ENCODE measurements around the gene ZNF627.
A peak's percentile ranks its signal among the peaks of the same experiment; 100 is the strongest.

The ZNF627 gene

GRCh38 chr19:11597202-11598102, at the start of gene ZNF627:
Gene ZNF627 (plus strand): TSS chr19:11597483. CDS start chr19:11597628, 145 bp downstream.
- H3K9ac ChIP-seq (ENCODE audit: low read depth in 1 of 2, low read length in 2 of 2) = peak within 1 kb of the TSS; percentile 92 to 98
- H3K4me3 ChIP-seq (ENCODE audit: low read depth in 1 of 2, low read length in 2 of 2) = peak within 1 kb of the TSS; percentile 92 to 97
- no peaks in the 10 kb centered on the region for H3K36me3 ChIP-seq (ENCODE audit: control insufficient read depth in 1 of 2, insufficient read depth in 2 of 2, low read length in 2 of 2)
- peak within 1 kb of the TSS; percentile 93 for H3K27ac ChIP-seq (ENCODE audit: low read depth, low read length)
- peaks cover 3 to 12% of the 10 kb centered on the region in 2 donors for H3K4me1 ChIP-seq (ENCODE audit: control insufficient read depth in 1 of 2, insufficient read depth in 2 of 2, low read length in 2 of 2)
- no peaks in the 10 kb centered on the region for H3K27me3 ChIP-seq (ENCODE audit: control insufficient read depth in 1 of 2, insufficient read depth in 2 of 2, low read length in 2 of 2)
- no peaks in the 10 kb centered on the region for H3K9me3 ChIP-seq (ENCODE audit: control insufficient read depth in 1 of 2, low read length in 2 of 2)

- no peak overlapping the region for H3K9ac ChIP-seq (ENCODE audit: low read depth in 1 of 2, low read length in 2 of 2)
- no peak overlapping the region for H3K4me3 ChIP-seq (ENCODE audit: low read depth in 1 of 2, low read length in 2 of 2)
- peaks cover 0 to 11% of the 10 kb centered on the region in 2 donors for H3K36me3 ChIP-seq (ENCODE audit: control insufficient read depth in 1 of 2, insufficient read depth in 2 of 2, low read length in 2 of 2)
- no peaks in the 10 kb centered on the region for H3K27me3 ChIP-seq (ENCODE audit: control insufficient read depth in 1 of 2, insufficient read depth in 2 of 2, low read length in 2 of 2)
- no peak overlapping the region for H3K27ac ChIP-seq (ENCODE audit: low read depth, low read length)
- no peaks in the 10 kb centered on the region for H3K9me3 ChIP-seq (ENCODE audit: control insufficient read depth in 1 of 2, low read length in 2 of 2)
- H3K4me1 ChIP-seq (ENCODE audit: control insufficient read depth in 1 of 2, insufficient read depth in 2 of 2, low read length in 2 of 2) = no peaks in the 10 kb centered on the region
These were observed 49.2 kb upstream of the ZNF627 start for GRCh38 chr19:11547929-11548700.

- Histone ChIP-seq H3K9ac (ENCODE audit: low read depth in 1 of 2, low read length in 2 of 2) (no peak overlapping the region), H3K27me3 (ENCODE audit: control insufficient read depth in 1 of 2, insufficient read depth in 2 of 2, low read length in 2 of 2) (no peaks in the 10 kb centered on the region), H3K9me3 (ENCODE audit: control insufficient read depth in 1 of 2, low read length in 2 of 2) (no peaks in the 10 kb centered on the region), H3K4me1 (ENCODE audit: control insufficient read depth in 1 of 2, insufficient read depth in 2 of 2, low read length in 2 of 2) (peaks cover 0 to 3% of the 10 kb centered on the region in 2 donors), H3K36me3 (ENCODE audit: control insufficient read depth in 1 of 2, insufficient read depth in 2 of 2, low read length in 2 of 2) (peaks cover 9 to 24% of the 10 kb centered on the region in 2 donors), H3K4me3 (ENCODE audit: low read depth in 1 of 2, low read length in 2 of 2) (no peak overlapping the region), H3K27ac (ENCODE audit: low read depth, low read length) (no peak overlapping the region)
These were observed 47.8 kb upstream of the ZNF627 start for GRCh38 chr19:11549386-11549953.

- no peak overlapping the region for H3K27ac ChIP-seq (ENCODE audit: low read depth, low read length)
- no peaks in the 10 kb centered on the region for H3K9me3 ChIP-seq (ENCODE audit: control insufficient read depth in 1 of 2, low read length in 2 of 2)
- peaks cover 0 to 3% of the 10 kb centered on the region in 2 donors for H3K4me1 ChIP-seq (ENCODE audit: control insufficient read depth in 1 of 2, insufficient read depth in 2 of 2, low read length in 2 of 2)
- no peak overlapping the region for H3K9ac ChIP-seq (ENCODE audit: low read depth in 1 of 2, low read length in 2 of 2)
- no peaks in the 10 kb centered on the region for H3K27me3 ChIP-seq (ENCODE audit: control insufficient read depth in 1 of 2, insufficient read depth in 2 of 2, low read length in 2 of 2)
- peaks cover 10 to 29% of the 10 kb centered on the region in 2 donors for H3K36me3 ChIP-seq (ENCODE audit: control insufficient read depth in 1 of 2, insufficient read depth in 2 of 2, low read length in 2 of 2)
- H3K4me3 ChIP-seq (ENCODE audit: low read depth in 1 of 2, low read length in 2 of 2) = no peak overlapping the region
These were observed 47.0 kb upstream of the ZNF627 start for GRCh38 chr19:11550265-11550664.

GRCh38 chr19:11551603-11552235, 45.6 kb upstream of the ZNF627 start:
- Histone ChIP-seq H3K4me1 (ENCODE audit: control insufficient read depth in 1 of 2, insufficient read depth in 2 of 2, low read length in 2 of 2) (peaks cover 0 to 5% of the 10 kb centered on the region in 2 donors), H3K9ac (ENCODE audit: low read depth in 1 of 2, low read length in 2 of 2) (no peak overlapping the region), H3K4me3 (ENCODE audit: low read depth in 1 of 2, low read length in 2 of 2) (no peak overlapping the region), H3K27ac (ENCODE audit: low read depth, low read length) (no peak overlapping the region), H3K9me3 (ENCODE audit: control insufficient read depth in 1 of 2, low read length in 2 of 2) (no peaks in the 10 kb centered on the region), H3K27me3 (ENCODE audit: control insufficient read depth in 1 of 2, insufficient read depth in 2 of 2, low read length in 2 of 2) (no peaks in the 10 kb centered on the region), H3K36me3 (ENCODE audit: control insufficient read depth in 1 of 2, insufficient read depth in 2 of 2, low read length in 2 of 2) (peaks cover 18 to 37% of the 10 kb centered on the region in 2 donors)

- Histone ChIP-seq H3K27me3 (ENCODE audit: control insufficient read depth in 1 of 2, insufficient read depth in 2 of 2, low read length in 2 of 2) (no peaks in the 10 kb centered on the region), H3K9me3 (ENCODE audit: control insufficient read depth in 1 of 2, low read length in 2 of 2) (no peaks in the 10 kb centered on the region), H3K36me3 (ENCODE audit: control insufficient read depth in 1 of 2, insufficient read depth in 2 of 2, low read length in 2 of 2) (peaks cover 18 to 37% of the 10 kb centered on the region in 2 donors), H3K4me1 (ENCODE audit: control insufficient read depth in 1 of 2, insufficient read depth in 2 of 2, low read length in 2 of 2) (peaks cover 2 to 14% of the 10 kb centered on the region in 2 donors), H3K27ac (ENCODE audit: low read depth, low read length) (no peak overlapping the region), H3K4me3 (ENCODE audit: low read depth in 1 of 2, low read length in 2 of 2) (no peak overlapping the region), H3K9ac (ENCODE audit: low read depth in 1 of 2, low read length in 2 of 2) (no peak overlapping the region)
These were observed 44.5 kb upstream of the ZNF627 start for GRCh38 chr19:11552666-11553372.

GRCh38 chr19:11554160-11554559, 43.1 kb upstream of the ZNF627 start:
- Histone ChIP-seq H3K9ac (ENCODE audit: low read depth in 1 of 2, low read length in 2 of 2) (no peak overlapping the region), H3K4me1 (ENCODE audit: control insufficient read depth in 1 of 2, insufficient read depth in 2 of 2, low read length in 2 of 2) (peaks cover 4 to 21% of the 10 kb centered on the region in 2 donors), H3K36me3 (ENCODE audit: control insufficient read depth in 1 of 2, insufficient read depth in 2 of 2, low read length in 2 of 2) (peaks cover 18 to 37% of the 10 kb centered on the region in 2 donors), H3K9me3 (ENCODE audit: control insufficient read depth in 1 of 2, low read length in 2 of 2) (no peaks in the 10 kb centered on the region), H3K27ac (ENCODE audit: low read depth, low read length) (no peak overlapping the region), H3K4me3 (ENCODE audit: low read depth in 1 of 2, low read length in 2 of 2) (no peak overlapping the region), H3K27me3 (ENCODE audit: control insufficient read depth in 1 of 2, insufficient read depth in 2 of 2, low read length in 2 of 2) (no peaks in the 10 kb centered on the region)

GRCh38 chr19:11555246-11555645, 42.0 kb upstream of the ZNF627 start:
- H3K27me3 ChIP-seq (ENCODE audit: control insufficient read depth in 1 of 2, insufficient read depth in 2 of 2, low read length in 2 of 2) = no peaks in the 10 kb centered on the region
- H3K9me3 ChIP-seq (ENCODE audit: control insufficient read depth in 1 of 2, low read length in 2 of 2) = no peaks in the 10 kb centered on the region
- H3K4me3 ChIP-seq (ENCODE audit: low read depth in 1 of 2, low read length in 2 of 2) = no peak overlapping the region
- no peak overlapping the region for H3K9ac ChIP-seq (ENCODE audit: low read depth in 1 of 2, low read length in 2 of 2)
- H3K4me1 ChIP-seq (ENCODE audit: control insufficient read depth in 1 of 2, insufficient read depth in 2 of 2, low read length in 2 of 2) = peaks cover 4 to 21% of the 10 kb centered on the region in 2 donors
- peaks cover 18 to 37% of the 10 kb centered on the region in 2 donors for H3K36me3 ChIP-seq (ENCODE audit: control insufficient read depth in 1 of 2, insufficient read depth in 2 of 2, low read length in 2 of 2)
- H3K27ac ChIP-seq (ENCODE audit: low read depth, low read length) = no peak overlapping the region

- no peak overlapping the region for H3K27ac ChIP-seq (ENCODE audit: low read depth, low read length)
- no peaks in the 10 kb centered on the region for H3K9me3 ChIP-seq (ENCODE audit: control insufficient read depth in 1 of 2, low read length in 2 of 2)
- no peaks in the 10 kb centered on the region for H3K27me3 ChIP-seq (ENCODE audit: control insufficient read depth in 1 of 2, insufficient read depth in 2 of 2, low read length in 2 of 2)
- H3K9ac ChIP-seq (ENCODE audit: low read depth in 1 of 2, low read length in 2 of 2) = no peak overlapping the region
- peaks cover 18 to 37% of the 10 kb centered on the region in 2 donors for H3K36me3 ChIP-seq (ENCODE audit: control insufficient read depth in 1 of 2, insufficient read depth in 2 of 2, low read length in 2 of 2)
- peaks cover 4 to 21% of the 10 kb centered on the region in 2 donors for H3K4me1 ChIP-seq (ENCODE audit: control insufficient read depth in 1 of 2, insufficient read depth in 2 of 2, low read length in 2 of 2)
- no peak overlapping the region for H3K4me3 ChIP-seq (ENCODE audit: low read depth in 1 of 2, low read length in 2 of 2)
These were observed 40.5 kb upstream of the ZNF627 start for GRCh38 chr19:11556634-11557420.

Measured in duodenal mucosa (tissue), 2 donors.